ENCODE measurements around the gene CCNI. TPM values are rescaled to one million over a fixed set of nuclear protein-coding genes. Genes with fewer than 3 reads are reported as not detected.
A peak's percentile ranks its signal among the peaks of the same experiment; 100 is the strongest.

The CCNI gene, protein sequence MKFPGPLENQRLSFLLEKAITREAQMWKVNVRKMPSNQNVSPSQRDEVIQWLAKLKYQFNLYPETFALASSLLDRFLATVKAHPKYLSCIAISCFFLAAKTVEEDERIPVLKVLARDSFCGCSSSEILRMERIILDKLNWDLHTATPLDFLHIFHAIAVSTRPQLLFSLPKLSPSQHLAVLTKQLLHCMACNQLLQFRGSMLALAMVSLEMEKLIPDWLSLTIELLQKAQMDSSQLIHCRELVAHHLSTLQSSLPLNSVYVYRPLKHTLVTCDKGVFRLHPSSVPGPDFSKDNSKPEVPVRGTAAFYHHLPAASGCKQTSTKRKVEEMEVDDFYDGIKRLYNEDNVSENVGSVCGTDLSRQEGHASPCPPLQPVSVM
- 213 to 253 TPM (median 248 TPM) in 3 replicates for total RNA-seq (2021)
- percentile 95 among the genes with signal in this experiment for Bru-seq, nascent RNA
- long read RNA-seq, experiment 1, transcript CCNI-201 (7 exons, 2,772 nt) = major isoform, 421 of 554 reads
- long read RNA-seq, experiment 1, partial matches to known transcripts = 51 of 554 reads
- long read RNA-seq, experiment 1, other reads (novel, unspliced or antisense) = 82 of 554 reads
- long read RNA-seq, experiment 2, transcript CCNI-201 (7 exons, 2,772 nt) = major isoform, 168 of 368 reads
- long read RNA-seq, experiment 2, partial matches to known transcripts = 52 of 368 reads
- long read RNA-seq, experiment 2, other reads (novel, unspliced or antisense) = 147 of 368 reads
- long read RNA-seq, experiment 3, transcript CCNI-201 (7 exons, 2,772 nt) = major isoform, 7 of 16 reads
- long read RNA-seq, experiment 3, partial matches to known transcripts = 2 of 16 reads
- long read RNA-seq, experiment 3, other reads (novel, unspliced or antisense) = 7 of 16 reads

DNA sequence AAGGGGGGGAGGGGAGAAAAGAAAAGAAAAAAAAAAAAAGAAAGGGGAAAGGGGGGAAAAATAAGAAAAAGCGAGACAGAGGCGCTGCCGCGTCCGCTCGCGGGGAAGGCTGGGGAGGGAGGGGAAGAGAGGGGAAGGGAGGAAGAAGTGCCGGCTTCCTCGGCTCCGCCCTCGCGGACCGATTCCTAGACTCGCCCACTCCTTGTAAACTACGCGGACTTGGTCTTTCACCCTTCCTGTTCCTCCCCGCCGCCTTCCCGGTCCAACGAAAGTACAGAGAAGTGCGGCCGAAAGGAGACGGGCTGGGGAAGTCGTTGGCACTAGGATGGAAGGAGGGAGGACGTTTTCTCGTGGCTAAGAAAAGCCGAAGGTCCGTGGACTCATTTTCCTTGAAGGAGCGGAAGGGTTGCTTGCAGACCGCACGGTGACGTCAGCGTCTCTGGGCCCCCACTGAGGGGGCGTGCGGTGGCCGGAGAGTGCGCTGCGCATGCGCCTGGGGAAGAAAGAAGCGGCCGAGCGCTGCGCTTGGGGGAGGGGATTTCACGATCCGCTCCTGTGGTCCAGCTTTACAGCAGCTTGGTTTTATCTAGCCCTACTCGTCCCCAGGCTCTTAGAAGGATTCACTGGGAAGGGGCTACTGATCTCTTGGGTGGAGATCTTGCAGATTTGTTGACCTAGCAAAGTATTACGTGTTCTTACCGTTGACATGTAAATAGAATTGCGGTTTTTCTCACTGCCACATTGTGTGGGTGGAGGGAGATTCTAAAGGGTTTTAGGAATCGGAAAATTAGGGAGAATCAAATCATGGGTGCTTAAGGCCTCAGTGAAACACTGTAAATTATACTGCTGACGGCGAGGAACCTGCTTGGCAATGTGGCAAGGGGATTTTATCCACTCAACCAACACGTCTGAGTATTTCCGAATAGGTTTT is at the start of gene CCNI:
Gene CCNI, minus strand, starts transcription at position 121 of the 931 bp plus-strand sequence. CDS start 9,627 bp downstream, outside the sequence.
- H3K27ac Mint-ChIP-seq = peak within 1 kb of the TSS; percentile 100
- no peaks in the 10 kb centered on the region for H3K36me3 Mint-ChIP-seq
- no peaks in the 10 kb centered on the region for H3K27me3 Mint-ChIP-seq (ENCODE audit: low read depth)
- peak within 1 kb of the TSS; percentile 96 for H3K4me3 Mint-ChIP-seq
- peak; percentile 84 for ATAC-seq
- CTCF ChIA-PET = interaction anchor here (1.6 to 2.0 kb wide), 2 partner anchors 19 to 128 kb away, joined by 8 read pairs; no protein-coding TSS in a partner anchor
- no peaks in the 10 kb centered on the region for H3K9me3 Mint-ChIP-seq
- peaks cover 28% of the 10 kb centered on the region for H3K4me1 Mint-ChIP-seq
- POLR2A ChIA-PET = interaction anchor here (0.6 to 4.5 kb wide), 3 partner anchors 19 to 81 kb away, joined by 3 to 32 read pairs (median 5); partner anchors contain the start of gene CCNG2
- DNase-seq (ENCODE audit: low spot score) = peak; percentile 97
- TF ChIP-seq FOXP1 (CRISPR knock-in tag; IDR thresholded peaks at IDR 0.05; ENCODE audit: borderline replicate concordance) (peak; percentile 74; the same call in 1 of the 2 replicates), ZBTB21 (CRISPR knock-in tag; IDR thresholded peaks at IDR 0.05; ENCODE audit: borderline replicate concordance) (peak; percentile 94), FOXJ3 (CRISPR knock-in tag; IDR thresholded peaks at IDR 0.05; ENCODE audit: borderline replicate concordance) (no peak), ZNF317 (CRISPR knock-in tag; IDR thresholded peaks at IDR 0.05; ENCODE audit: borderline replicate concordance, low read depth) (no peak), EMX1 (CRISPR knock-in tag; IDR thresholded peaks at IDR 0.05) (no peak), SP1 (CRISPR knock-in tag; conservative IDR thresholded peaks at IDR 0.05) (peak; percentile 94), ATF1 (CRISPR knock-in tag; IDR thresholded peaks at IDR 0.05) (0 out of 2 replicates have a peak, but pooled peaks have one; percentile 53), NFATC4 (CRISPR knock-in tag; IDR thresholded peaks at IDR 0.05) (peak; percentile 67; the same call in 1 of the 2 replicates), ZNF138 (CRISPR knock-in tag; conservative IDR thresholded peaks at IDR 0.05) (no peak), FOXK1 (CRISPR knock-in tag; IDR thresholded peaks at IDR 0.05) (peak; percentile 73), TP53 (CRISPR knock-in tag; IDR thresholded peaks at IDR 0.05) (peak; percentile 51; the same call in 1 of the 2 replicates), CBFB (CRISPR knock-in tag; IDR thresholded peaks at IDR 0.05; ENCODE audit: low read depth) (no peak)
- TF ChIP-seq, protein P1, sequence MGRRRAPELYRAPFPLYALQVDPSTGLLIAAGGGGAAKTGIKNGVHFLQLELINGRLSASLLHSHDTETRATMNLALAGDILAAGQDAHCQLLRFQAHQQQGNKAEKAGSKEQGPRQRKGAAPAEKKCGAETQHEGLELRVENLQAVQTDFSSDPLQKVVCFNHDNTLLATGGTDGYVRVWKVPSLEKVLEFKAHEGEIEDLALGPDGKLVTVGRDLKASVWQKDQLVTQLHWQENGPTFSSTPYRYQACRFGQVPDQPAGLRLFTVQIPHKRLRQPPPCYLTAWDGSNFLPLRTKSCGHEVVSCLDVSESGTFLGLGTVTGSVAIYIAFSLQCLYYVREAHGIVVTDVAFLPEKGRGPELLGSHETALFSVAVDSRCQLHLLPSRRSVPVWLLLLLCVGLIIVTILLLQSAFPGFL (CRISPR knock-in tag; IDR thresholded peaks at IDR 0.05; ENCODE audit: borderline replicate concordance) = no peak
- TF ChIP-seq, protein P2, sequence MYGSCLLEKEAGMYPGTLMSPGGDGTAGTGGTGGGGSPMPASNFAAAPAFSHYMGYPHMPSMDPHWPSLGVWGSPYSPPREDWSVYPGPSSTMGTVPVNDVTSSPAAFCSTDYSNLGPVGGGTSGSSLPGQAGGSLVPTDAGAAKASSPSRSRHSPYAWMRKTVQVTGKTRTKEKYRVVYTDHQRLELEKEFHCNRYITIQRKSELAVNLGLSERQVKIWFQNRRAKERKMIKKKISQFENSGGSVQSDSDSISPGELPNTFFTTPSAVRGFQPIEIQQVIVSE (CRISPR knock-in tag; IDR thresholded peaks at IDR 0.05; ENCODE audit: borderline replicate concordance) = peak; percentile 53; the same call in 1 of the 2 replicates
- TF ChIP-seq, protein P3, sequence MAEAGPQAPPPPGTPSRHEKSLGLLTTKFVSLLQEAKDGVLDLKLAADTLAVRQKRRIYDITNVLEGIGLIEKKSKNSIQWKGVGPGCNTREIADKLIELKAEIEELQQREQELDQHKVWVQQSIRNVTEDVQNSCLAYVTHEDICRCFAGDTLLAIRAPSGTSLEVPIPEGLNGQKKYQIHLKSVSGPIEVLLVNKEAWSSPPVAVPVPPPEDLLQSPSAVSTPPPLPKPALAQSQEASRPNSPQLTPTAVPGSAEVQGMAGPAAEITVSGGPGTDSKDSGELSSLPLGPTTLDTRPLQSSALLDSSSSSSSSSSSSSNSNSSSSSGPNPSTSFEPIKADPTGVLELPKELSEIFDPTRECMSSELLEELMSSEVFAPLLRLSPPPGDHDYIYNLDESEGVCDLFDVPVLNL (CRISPR knock-in tag; IDR thresholded peaks at IDR 0.05; ENCODE audit: borderline replicate concordance, low read depth) = no peak
- TF ChIP-seq, protein P4, sequence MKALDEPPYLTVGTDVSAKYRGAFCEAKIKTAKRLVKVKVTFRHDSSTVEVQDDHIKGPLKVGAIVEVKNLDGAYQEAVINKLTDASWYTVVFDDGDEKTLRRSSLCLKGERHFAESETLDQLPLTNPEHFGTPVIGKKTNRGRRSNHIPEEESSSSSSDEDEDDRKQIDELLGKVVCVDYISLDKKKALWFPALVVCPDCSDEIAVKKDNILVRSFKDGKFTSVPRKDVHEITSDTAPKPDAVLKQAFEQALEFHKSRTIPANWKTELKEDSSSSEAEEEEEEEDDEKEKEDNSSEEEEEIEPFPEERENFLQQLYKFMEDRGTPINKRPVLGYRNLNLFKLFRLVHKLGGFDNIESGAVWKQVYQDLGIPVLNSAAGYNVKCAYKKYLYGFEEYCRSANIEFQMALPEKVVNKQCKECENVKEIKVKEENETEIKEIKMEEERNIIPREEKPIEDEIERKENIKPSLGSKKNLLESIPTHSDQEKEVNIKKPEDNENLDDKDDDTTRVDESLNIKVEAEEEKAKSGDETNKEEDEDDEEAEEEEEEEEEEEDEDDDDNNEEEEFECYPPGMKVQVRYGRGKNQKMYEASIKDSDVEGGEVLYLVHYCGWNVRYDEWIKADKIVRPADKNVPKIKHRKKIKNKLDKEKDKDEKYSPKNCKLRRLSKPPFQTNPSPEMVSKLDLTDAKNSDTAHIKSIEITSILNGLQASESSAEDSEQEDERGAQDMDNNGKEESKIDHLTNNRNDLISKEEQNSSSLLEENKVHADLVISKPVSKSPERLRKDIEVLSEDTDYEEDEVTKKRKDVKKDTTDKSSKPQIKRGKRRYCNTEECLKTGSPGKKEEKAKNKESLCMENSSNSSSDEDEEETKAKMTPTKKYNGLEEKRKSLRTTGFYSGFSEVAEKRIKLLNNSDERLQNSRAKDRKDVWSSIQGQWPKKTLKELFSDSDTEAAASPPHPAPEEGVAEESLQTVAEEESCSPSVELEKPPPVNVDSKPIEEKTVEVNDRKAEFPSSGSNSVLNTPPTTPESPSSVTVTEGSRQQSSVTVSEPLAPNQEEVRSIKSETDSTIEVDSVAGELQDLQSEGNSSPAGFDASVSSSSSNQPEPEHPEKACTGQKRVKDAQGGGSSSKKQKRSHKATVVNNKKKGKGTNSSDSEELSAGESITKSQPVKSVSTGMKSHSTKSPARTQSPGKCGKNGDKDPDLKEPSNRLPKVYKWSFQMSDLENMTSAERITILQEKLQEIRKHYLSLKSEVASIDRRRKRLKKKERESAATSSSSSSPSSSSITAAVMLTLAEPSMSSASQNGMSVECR (CRISPR knock-in tag; IDR thresholded peaks at IDR 0.05; ENCODE audit: borderline replicate concordance) = no peak
- TF ChIP-seq, protein P5, sequence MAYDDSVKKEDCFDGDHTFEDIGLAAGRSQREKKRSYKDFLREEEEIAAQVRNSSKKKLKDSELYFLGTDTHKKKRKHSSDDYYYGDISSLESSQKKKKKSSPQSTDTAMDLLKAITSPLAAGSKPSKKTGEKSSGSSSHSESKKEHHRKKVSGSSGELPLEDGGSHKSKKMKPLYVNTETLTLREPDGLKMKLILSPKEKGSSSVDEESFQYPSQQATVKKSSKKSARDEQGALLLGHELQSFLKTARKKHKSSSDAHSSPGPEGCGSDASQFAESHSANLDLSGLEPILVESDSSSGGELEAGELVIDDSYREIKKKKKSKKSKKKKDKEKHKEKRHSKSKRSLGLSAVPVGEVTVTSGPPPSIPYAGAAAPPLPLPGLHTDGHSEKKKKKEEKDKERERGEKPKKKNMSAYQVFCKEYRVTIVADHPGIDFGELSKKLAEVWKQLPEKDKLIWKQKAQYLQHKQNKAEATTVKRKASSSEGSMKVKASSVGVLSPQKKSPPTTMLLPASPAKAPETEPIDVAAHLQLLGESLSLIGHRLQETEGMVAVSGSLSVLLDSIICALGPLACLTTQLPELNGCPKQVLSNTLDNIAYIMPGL (CRISPR knock-in tag; IDR thresholded peaks at IDR 0.05) = peak; percentile 71
- TF ChIP-seq, protein P6, sequence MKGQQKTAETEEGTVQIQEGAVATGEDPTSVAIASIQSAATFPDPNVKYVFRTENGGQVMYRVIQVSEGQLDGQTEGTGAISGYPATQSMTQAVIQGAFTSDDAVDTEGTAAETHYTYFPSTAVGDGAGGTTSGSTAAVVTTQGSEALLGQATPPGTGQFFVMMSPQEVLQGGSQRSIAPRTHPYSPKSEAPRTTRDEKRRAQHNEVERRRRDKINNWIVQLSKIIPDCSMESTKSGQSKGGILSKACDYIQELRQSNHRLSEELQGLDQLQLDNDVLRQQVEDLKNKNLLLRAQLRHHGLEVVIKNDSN (CRISPR knock-in tag; IDR thresholded peaks at IDR 0.05) = 0 out of 2 replicates have a peak, but pooled peaks have one; percentile 15
